CD4-positive, alpha-beta T cell treated with Interleukin-15 for 1 hour (primary cell): ENCODE measurements around the gene AVL9.
"Not testable (repeated sequence)": the region's sequence is repeated elsewhere in the genome, so short reads cannot be mapped to it uniquely, and the experiment has no call there.

Experiments used
- DNase-seq: peaks from one replicate; pipeline ENCODE4 v3.0.0-alpha.2; 2020

Gene AVL9

DNA sequence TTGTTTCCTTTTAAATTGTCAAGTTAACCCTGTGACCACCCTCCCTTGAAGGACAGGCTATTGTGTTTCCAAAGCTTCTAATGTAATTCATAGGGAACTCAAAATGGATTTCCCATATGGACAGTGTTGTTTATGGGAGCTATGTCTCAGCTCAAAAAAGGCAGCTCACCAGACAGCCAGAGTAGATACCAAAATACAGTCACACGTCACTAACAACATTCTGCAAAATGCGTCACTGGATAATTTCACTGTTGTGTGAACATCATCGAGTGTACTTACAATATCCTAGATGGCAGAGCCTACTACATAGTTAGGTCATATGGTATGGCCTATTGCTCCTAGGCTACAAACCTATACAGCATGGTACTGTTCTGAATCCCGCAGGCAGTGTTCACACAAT is 97.4 kb downstream of the AVL9 start:
- DNase-seq: no peak

- DNase-seq: no peak
Measured at GRCh38 chr7:32594965-32595490, 99.7 kb downstream of the AVL9 start.

DNA sequence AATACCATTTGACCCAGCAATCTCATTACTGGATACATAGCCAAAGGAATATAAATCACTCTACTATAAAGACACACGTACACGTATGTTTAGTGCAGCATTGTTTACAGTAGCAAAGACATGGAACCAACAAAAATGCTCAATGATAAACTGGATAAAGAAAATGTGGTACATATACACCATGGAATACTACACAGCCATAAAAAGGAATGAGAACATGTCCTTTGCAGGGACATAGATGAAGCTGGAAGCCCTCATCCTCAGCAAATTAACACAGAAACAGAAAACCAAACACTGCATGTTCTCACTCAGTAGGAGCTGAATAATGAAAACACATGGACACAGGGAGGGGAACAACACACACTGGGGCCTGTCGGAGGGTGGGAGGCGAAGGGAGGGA is 105.9 kb downstream of the AVL9 start:
- DNase-seq: not testable (repeated sequence)

DNA sequence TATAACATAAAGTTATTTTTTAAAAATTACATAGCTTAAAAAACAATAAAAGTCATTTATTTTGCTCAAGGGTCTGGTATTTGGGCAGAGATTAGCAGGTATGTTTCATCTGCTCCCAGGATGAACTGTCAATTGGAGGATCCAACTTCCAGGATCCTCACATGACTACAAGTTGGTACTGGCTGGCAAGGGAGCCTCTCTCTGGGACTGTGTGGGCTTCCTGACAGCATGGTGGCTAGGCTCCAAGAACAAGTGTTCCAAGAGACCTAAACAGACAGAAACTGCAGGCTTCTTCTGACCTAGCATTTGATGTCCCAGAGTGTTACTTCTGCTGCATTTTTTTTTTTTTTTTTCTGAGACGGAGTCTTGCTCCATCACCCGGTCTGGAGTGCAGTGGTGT is 107.2 kb downstream of the AVL9 start:
- DNase-seq: no peak

GRCh38 chr7:32603492-32603891 is 108.2 kb downstream of the AVL9 start:
- DNase-seq: not testable (repeated sequence)

DNA sequence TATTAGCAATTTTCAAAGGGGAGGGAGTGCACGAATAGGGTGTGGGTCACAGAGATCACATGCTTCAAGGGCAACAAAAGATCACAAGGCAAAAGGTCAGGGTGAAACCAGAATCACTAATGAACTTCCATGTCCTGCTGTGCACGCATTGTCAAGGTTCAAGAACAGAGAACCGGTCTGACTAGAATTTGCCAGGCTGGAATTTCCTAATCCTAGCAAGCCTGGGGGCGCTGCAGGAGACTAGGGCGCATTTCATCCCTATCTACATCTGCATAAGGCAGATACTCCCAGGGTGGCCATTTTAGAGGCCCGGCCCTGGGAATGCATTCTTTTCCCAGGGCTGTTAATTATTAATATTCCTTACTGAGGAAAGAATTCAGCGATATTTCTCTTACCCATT is 108.8 kb downstream of the AVL9 start:
- not testable (repeated sequence) for DNase-seq

DNA sequence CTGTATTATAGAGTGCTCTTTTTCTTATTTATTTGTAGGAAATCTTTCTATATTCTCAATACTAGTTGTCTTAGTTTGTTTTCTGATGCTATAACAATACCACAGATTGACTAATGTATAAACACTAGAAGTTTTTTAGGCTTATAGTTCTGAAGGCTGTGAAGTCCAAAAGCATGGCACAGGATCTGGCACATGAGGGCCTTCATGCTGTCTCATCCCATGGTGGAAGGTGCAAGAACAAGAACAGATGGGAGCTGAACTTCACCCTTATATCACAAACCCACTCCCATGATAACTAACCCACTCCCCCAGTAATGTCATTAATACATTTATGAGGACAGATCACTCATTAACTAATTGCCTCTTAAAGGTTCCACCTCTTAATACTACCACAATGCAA is 109.7 kb downstream of the AVL9 start:
- DNase-seq: no peak

DNA sequence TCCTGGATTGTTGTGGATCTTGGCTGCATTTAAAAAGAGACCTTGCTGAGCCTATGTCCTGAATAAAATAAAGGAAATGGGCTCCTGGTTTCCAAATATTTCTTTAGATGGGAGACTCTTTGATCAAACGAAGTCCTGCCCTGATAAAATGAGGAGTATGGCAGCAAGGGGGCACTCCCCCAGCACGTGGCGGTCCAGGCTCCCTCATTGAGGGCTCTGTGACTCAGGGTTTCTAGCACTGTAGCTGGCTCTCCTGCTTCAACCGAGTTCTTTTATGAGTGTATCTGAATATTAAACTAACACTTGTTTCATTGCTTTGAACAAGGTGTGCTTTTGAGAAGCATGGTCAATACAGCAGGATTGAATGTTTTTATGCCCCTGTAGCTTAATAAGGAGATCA is 114.2 kb downstream of the AVL9 start:
- no peak for DNase-seq

GRCh38 chr7:32611201-32612099 is 116.2 kb downstream of the AVL9 start:
- no peak for DNase-seq

GRCh38 chr7:32616625-32617024 is 121.3 kb downstream of the AVL9 start:
- no peak for DNase-seq

DNA sequence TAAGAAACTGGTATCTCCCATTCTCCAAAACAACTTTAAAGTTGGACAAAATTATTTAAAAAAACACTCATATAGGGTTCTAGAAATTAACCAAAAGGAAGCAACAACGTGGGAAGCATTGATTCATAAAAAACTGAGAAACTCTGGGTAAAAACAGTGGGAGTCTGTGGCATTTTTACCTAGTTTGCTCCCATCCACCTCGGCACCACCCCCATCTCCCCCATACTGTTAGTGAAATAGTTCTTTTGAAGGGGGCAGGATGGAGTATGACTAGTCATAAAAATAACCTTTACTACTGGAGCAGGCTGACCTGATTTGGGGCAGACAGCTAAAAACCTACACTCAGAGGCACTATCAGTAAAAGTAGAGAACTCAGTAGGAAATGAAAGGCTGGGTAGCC is 123.2 kb downstream of the AVL9 start:
- DNase-seq: no peak

DNA sequence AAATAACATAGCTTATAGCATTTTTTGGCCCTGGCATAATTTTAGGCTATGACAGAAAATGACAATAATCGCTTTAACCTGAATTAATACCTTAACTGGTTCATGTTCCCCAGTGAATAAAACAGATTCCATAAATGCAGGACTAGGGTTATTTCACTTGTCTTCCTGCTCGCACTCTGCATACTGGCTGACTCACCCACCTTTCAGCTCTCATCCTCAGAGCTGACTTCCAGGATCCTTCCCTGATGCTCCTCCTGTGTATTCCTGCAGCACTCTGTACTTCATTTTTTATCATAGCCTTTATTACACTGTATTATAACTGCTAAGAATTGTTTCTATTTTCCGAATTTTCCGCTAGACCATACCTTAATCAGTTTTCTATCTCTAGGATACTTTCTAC is 123.7 kb downstream of the AVL9 start:
- DNase-seq: no peak

GRCh38 chr7:32619416-32619815 is 124.1 kb downstream of the AVL9 start:
- not testable (repeated sequence) for DNase-seq

- DNase-seq: no peak
Measured at GRCh38 chr7:32631021-32631420, 135.7 kb downstream of the AVL9 start.

- DNase-seq: not testable (repeated sequence)
Measured at GRCh38 chr7:32631590-32632497, 136.6 kb downstream of the AVL9 start.

- DNase-seq: not testable (repeated sequence)
Measured at GRCh38 chr7:32633446-32633845, 138.2 kb downstream of the AVL9 start.

DNA sequence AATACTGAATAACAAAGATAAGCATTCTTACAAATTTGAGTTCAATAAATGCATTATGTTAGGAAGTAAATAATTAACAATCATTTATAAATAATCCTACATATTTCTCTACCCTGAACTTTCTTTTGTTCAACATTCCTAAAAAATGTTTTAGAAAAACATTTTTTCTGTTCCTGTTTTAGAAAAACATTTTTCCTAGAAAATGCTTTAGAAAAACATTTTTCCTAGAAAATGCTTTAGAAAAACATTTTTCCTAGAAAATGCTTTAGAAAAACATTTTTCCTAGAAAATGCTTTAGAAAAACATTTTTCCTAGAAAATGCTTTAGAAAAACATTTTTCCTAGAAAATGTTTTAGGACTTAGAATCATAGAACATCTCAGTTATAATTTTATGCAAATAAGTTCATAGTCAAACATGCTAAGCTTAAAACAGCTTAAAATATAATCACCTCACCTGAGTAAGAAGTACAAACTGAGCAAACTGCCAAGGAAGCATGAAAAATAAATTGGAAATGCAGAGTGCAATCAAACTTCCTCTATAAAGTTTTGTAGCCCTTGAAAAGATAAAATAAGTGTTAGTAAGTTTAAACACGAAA is 139.6 kb downstream of the AVL9 start:
- not testable (repeated sequence) for DNase-seq

DNA sequence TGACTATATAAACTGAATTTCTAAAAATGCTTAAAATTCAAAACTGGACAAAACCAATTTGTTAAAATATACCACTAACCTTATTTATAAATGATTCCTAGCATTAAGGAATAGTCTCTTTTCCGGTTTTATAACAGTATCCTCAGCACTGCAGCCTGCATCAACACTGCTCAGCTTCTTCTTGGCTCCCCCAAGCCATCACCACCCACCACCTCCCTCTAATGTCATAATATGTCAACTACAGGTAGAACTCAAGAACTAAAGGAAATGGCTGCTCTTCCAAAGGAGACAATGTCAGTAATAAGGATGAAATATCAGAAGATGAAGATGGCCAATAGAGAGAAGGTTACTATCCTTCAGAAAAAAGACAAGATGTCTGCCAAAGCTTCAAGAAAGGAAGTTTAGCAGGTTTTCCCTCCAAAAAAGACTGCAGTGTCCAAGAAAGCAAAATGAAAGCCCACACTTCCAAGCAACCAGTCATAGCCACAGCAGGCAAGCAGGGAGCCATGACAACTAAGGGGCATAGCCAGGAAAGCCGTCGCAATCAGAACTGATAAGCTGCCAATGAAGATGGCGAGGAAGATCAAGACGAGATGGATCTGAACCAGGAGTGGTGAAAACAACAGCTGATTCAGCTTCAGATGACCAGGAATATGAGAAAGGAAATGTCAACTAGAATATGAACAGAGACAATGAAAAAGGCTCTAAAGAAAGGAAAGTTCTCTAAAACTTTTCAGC is 141.6 kb downstream of the AVL9 start:
- not testable (repeated sequence) for DNase-seq

DNA sequence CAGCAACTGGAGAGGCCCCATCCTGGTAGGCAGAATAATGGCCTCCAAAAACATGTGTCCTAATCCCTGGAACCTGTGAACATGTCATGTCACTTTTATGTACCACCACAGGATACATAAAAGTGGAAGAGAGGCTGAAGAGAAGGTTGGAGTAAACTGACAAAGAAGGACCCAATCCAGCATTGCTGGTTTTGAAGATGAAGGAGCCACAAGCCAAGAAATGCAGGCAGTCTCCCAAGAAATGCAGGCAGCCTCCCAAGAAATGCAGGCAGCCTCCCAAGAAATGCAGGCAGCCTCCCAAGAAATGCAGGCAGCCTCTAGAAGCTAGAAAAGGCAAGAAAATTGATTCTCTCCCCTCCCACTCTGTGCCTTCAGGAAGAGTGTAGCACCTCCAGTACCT is 142.3 kb downstream of the AVL9 start:
- not testable (repeated sequence) for DNase-seq
